Fibroblast of pulmonary artery (primary cell): Measurements from ENCODE around the gene MYO5B.
A peak's percentile ranks its signal among the peaks of the same experiment; 100 is the strongest.

Experiments
- DNase-seq: peaks from one replicate; pipeline ENCODE4 v3.0.0-alpha.2; 2010; ENCODE audit warnings: low read depth
- H3K4me3 ChIP-seq: replicated peaks from 2 replicates; pipeline ENCODE4 v1.5.1; 2011; ENCODE audit warnings: low read depth, mild to moderate bottlenecking, control low read depth, low read length, moderate library complexity
- CTCF ChIP-seq: IDR thresholded peaks from 2 replicates; pipeline ENCODE4 v1.5.1; 2011; ENCODE audit warnings: mild to moderate bottlenecking, control low read depth, low read length, inconsistent platforms; ENCODE audit errors: missing control alignments

The MYO5B gene

GRCh38 chr18:49849331-49850217, 345.4 kb downstream of the MYO5B start:
- TF ChIP-seq CTCF: no peak
- H3K4me3 ChIP-seq: no peak overlapping the region
- peak; percentile 92 for DNase-seq

GRCh38 chr18:49848115-49848514, 346.8 kb downstream of the MYO5B start:
- no peak overlapping the region for H3K4me3 ChIP-seq
- no peak for TF ChIP-seq CTCF
- DNase-seq: no peak

- no peak for TF ChIP-seq CTCF
- DNase-seq: no peak
- no peak overlapping the region for H3K4me3 ChIP-seq
Measured at GRCh38 chr18:49847524-49847923, 347.4 kb downstream of the MYO5B start.

DNA sequence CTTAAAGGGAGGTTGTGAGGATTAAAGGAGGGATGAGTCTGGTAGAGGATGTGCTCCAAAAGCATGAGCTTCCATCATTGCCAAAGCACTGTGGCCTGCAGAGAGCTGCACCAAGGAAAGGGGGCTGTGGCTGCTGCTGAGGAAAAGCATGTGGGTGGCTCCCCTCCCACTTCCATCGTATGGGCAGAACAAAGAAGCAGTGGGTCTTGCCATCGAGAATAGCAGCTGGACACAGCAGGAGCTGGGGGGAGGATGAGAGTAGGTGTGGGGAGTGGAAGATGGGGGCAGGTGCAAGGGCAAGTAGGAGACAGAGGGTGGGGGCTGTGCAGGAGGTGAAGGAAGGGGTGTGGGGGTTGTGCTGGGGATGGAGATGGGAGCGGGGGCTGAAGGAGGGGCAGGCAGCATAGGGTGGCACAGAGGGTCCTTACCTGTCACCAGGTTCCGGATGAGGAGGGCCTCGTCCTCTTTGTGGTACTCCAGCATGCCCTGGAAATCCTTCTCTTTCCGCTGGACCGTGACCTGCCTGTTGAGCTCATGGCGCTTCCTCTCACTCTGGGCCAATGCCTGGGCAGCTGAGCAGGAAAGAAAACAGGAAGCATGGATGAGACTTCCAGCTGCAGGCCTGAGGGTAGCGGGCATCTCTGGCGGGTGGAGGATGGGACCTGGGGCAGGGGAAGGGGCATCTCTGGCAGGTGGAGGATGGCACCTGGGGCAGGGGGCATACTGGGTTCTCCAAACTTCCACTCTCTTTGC, 348.1 kb downstream of the MYO5B start:
- TF ChIP-seq CTCF: no peak
- no peak overlapping the region for H3K4me3 ChIP-seq
- no peak for DNase-seq

DNA sequence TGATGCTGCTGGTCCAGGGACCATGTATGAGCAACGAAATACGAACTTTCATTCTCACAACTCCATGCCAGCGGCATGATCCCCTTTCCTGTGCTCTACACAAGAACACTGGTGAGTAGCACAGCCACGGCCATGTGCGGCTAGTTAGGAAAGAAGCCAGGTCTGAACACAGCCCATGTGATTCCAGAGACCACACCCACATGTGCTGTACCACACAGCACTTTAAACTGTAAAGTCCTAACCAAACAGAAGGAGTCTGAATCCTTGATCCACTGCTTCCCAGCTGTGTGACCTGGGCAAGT, 348.6 kb downstream of the MYO5B start:
- H3K4me3 ChIP-seq: no peak overlapping the region
- DNase-seq: peak; percentile 49
- no peak for TF ChIP-seq CTCF

DNA sequence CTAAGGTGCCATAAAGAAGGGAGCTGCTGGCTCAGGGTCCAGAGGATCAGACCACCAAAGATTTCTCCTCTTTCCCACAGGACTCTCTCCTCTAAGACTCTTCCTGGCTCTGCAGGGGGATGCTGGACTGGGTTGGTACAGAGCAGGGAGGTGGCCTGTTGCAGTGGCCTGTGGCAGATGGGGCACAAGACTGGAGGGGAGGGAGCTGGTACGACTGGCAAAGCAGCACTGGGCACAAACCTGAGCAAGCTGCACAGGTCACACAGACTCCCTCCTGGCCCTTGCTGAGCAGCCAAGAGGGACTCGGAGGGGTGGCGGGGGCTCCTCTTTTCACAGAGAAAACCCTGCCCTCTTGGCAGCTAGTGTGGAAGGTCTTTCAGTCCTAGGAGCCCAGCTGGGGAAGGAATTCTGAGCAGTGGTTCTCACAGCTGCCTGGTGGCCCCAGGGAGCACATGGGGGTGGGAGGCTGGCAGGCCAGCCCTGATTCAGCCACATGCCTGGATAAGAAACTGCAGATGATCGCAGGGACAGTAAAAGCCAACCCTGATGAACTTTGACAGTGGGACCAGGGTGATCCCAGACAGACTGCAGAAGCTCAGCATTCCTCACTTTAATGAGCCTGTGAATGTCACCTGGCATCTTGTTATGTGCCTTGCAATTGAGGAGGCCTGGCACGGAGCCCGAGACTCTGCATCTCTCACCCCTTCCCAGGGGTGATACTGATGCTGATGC, 349.2 kb downstream of the MYO5B start:
- no peak for DNase-seq
- TF ChIP-seq CTCF: no peak
- no peak overlapping the region for H3K4me3 ChIP-seq
